ENCODE results near the gene DYNLT3.

The DYNLT3 gene

DNA sequence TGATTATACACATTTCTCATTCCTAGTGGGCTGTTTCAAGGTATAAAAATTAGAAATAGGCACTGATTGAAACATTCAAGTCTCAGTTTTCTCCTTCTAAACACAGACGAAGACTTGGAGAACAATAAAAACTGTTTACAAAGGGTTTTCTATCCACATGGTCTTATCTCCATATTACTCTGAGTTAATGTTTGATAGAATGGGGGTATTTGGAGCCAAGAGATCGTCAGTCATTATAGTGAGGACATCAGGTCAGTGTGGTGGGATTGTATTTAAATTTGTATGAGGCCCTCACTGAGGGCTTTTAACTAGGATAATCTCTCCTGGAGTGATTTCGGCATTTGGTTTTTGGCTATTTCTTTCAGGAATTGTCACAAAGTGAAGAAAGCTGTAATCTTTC, 16.4 kb upstream of the DYNLT3 start:
- Histone ChIP-seq H3K27me3 (ENCODE audit: insufficient read depth, insufficient read length) (no peaks in the 10 kb centered on the region), H3K4me1 (ENCODE audit: insufficient read depth, insufficient read length) (no peaks in the 10 kb centered on the region), H3K36me3 (ENCODE audit: insufficient read depth, insufficient read length, low read length) (no peaks in the 10 kb centered on the region), H3K9me3 (ENCODE audit: insufficient read depth, low read length) (peaks cover 9% of the 10 kb centered on the region; the same call in 1 of the 2 replicates), H3K4me3 (ENCODE audit: insufficient read length, low read depth) (no peak overlapping the region), H3K9ac (ENCODE audit: insufficient read length, low read depth) (no peak overlapping the region)
- no peak for DNase-seq (ENCODE audit: low read depth, low spot score)
- TF ChIP-seq ZNF274 (IDR thresholded peaks at IDR 0.05; ENCODE audit: low read depth, low read length): no peak
- TF ChIP-seq YY1 (IDR thresholded peaks at IDR 0.05; ENCODE audit: insufficient read depth, insufficient read length): no peak
- TF ChIP-seq SUZ12 (IDR thresholded peaks at IDR 0.05; ENCODE audit: extremely low read depth, insufficient read depth, insufficient read length): no peak

DNA sequence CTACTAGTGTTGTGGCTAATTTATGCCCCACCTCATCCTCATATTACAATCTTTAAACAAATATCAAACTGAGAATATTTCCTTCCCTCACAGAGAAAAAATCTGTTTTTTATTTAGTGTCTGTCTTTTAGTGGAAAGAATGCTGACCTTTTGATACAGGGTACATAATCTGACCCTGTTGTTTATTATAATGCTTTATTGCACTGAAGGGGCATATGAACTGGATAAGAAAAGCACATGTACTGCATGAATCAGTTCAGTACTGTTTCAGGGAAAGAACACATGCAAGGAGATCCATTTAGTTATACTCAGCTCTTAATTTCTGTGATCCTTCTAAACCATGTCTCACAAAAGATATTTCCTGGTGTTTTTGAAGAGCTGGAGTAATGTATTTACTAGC, 15.5 kb upstream of the DYNLT3 start:
- no peak for TF ChIP-seq YY1 (IDR thresholded peaks at IDR 0.05; ENCODE audit: insufficient read depth, insufficient read length)
- TF ChIP-seq SUZ12 (IDR thresholded peaks at IDR 0.05; ENCODE audit: extremely low read depth, insufficient read depth, insufficient read length): no peak
- TF ChIP-seq ZNF274 (IDR thresholded peaks at IDR 0.05; ENCODE audit: low read depth, low read length): no peak
- H3K9me3 ChIP-seq (ENCODE audit: insufficient read depth, low read length): peaks cover 9% of the 10 kb centered on the region; the same call in 1 of the 2 replicates
- H3K9ac ChIP-seq (ENCODE audit: insufficient read length, low read depth): no peak overlapping the region
- H3K36me3 ChIP-seq (ENCODE audit: insufficient read depth, insufficient read length, low read length): no peaks in the 10 kb centered on the region
- H3K27me3 ChIP-seq (ENCODE audit: insufficient read depth, insufficient read length): no peaks in the 10 kb centered on the region
- H3K4me1 ChIP-seq (ENCODE audit: insufficient read depth, insufficient read length): no peaks in the 10 kb centered on the region
- no peak for DNase-seq (ENCODE audit: low read depth, low spot score)
- H3K4me3 ChIP-seq (ENCODE audit: insufficient read length, low read depth): no peak overlapping the region

DNA sequence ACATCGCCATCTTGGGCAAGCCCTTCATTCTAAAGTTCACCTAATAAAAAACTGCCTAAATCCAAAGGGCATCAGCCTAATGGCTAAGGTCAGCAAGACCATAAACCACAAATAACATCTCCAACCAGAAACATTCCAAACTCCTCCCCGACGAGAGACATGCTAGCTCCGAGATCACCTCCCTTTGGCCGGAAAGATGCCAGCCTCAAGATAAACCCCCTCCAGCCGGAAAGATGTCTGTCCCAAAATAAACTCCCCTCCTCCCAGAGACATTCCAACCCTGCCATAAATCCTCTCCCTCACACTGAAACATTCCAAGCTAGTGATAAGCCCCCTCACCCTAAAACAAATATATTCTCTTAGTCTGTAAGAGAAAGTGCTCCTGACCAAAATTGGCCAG, 13.3 kb upstream of the DYNLT3 start:
- Histone ChIP-seq H3K9me3 (ENCODE audit: insufficient read depth, low read length) (peaks cover 5% of the 10 kb centered on the region; the same call in 1 of the 2 replicates), H3K4me3 (ENCODE audit: insufficient read length, low read depth) (no peak overlapping the region), H3K36me3 (ENCODE audit: insufficient read depth, insufficient read length, low read length) (no peaks in the 10 kb centered on the region), H3K9ac (ENCODE audit: insufficient read length, low read depth) (no peak overlapping the region), H3K27me3 (ENCODE audit: insufficient read depth, insufficient read length) (no peaks in the 10 kb centered on the region), H3K4me1 (ENCODE audit: insufficient read depth, insufficient read length) (no peaks in the 10 kb centered on the region)
- no peak for DNase-seq (ENCODE audit: low read depth, low spot score)
- TF ChIP-seq YY1 (IDR thresholded peaks at IDR 0.05; ENCODE audit: insufficient read depth, insufficient read length) (no peak), ZNF274 (IDR thresholded peaks at IDR 0.05; ENCODE audit: low read depth, low read length) (no peak), SUZ12 (IDR thresholded peaks at IDR 0.05; ENCODE audit: extremely low read depth, insufficient read depth, insufficient read length) (no peak)

DNA sequence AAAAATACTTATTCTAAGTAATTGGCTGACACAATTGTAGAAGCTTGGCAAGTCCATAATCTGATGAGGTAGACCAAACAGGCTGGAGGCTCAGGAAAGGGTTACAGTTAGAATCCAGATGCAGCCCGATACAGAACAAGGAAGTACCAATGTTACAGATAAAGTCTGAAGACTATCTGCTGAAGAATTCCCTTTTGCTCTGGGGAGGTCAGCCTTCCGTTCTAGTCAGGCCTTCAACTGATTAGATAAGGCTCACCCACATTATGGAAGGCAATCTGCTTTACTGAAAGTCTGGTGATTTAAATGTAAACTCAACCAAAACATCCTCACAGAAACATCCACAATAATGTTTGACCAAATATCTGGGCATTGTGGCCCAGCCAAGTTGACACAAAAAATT, 7.4 kb upstream of the DYNLT3 start:
- Histone ChIP-seq H3K9ac (ENCODE audit: insufficient read length, low read depth) (no peak overlapping the region), H3K9me3 (ENCODE audit: insufficient read depth, low read length) (peaks cover 5% of the 10 kb centered on the region; the same call in 1 of the 2 replicates), H3K27me3 (ENCODE audit: insufficient read depth, insufficient read length) (no peaks in the 10 kb centered on the region), H3K36me3 (ENCODE audit: insufficient read depth, insufficient read length, low read length) (no peaks in the 10 kb centered on the region), H3K4me3 (ENCODE audit: insufficient read length, low read depth) (no peak overlapping the region), H3K4me1 (ENCODE audit: insufficient read depth, insufficient read length) (no peaks in the 10 kb centered on the region)
- DNase-seq (ENCODE audit: low read depth, low spot score): no peak
- TF ChIP-seq YY1 (IDR thresholded peaks at IDR 0.05; ENCODE audit: insufficient read depth, insufficient read length) (no peak), ZNF274 (IDR thresholded peaks at IDR 0.05; ENCODE audit: low read depth, low read length) (no peak), SUZ12 (IDR thresholded peaks at IDR 0.05; ENCODE audit: extremely low read depth, insufficient read depth, insufficient read length) (no peak)

DNA sequence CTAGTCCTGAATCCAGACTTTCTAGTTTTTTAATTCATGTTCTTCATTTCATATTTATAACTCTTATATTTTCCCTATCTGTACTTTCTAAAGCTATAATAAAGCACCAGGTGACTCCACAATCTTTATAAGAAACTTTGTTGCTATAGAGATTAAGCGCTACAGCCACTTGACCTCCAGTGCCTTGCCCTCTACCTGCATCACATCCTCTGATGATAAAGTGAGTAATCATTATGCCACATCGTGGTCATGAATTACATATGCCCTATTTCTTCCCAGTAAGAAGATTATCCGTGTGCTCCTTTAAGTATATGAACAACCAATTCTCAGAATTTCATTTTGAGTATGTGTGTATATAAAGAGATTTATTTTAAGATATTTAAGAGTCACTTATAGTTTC, 6.8 kb upstream of the DYNLT3 start:
- Histone ChIP-seq H3K9ac (ENCODE audit: insufficient read length, low read depth) (no peak overlapping the region), H3K4me1 (ENCODE audit: insufficient read depth, insufficient read length) (no peaks in the 10 kb centered on the region), H3K36me3 (ENCODE audit: insufficient read depth, insufficient read length, low read length) (no peaks in the 10 kb centered on the region), H3K4me3 (ENCODE audit: insufficient read length, low read depth) (no peak overlapping the region), H3K27me3 (ENCODE audit: insufficient read depth, insufficient read length) (no peaks in the 10 kb centered on the region), H3K9me3 (ENCODE audit: insufficient read depth, low read length) (peaks cover 5% of the 10 kb centered on the region; the same call in 1 of the 2 replicates)
- no peak for DNase-seq (ENCODE audit: low read depth, low spot score)
- TF ChIP-seq SUZ12 (IDR thresholded peaks at IDR 0.05; ENCODE audit: extremely low read depth, insufficient read depth, insufficient read length) (no peak), YY1 (IDR thresholded peaks at IDR 0.05; ENCODE audit: insufficient read depth, insufficient read length) (no peak), ZNF274 (IDR thresholded peaks at IDR 0.05; ENCODE audit: low read depth, low read length) (no peak)

DNA sequence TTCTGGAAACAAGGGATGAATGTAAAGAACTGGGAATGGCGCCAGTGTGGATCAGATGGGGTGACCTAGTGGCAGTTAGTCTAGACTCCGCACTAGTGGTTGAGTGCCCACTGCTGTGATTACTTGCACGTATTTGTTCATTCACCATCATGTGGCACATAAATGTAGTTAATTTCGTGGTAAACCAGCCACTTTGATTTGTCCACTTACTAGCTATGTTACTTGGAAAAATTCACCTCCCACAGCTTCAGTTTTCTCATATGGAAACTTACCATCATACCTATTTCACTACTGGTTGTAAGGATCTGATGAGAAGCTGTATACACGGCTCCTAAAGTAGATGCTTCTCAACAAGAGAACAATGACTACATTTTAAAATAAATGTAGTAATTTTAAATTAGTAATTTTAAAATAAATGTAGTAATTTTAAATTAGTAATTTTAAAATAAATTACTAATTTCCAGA, 394 bp upstream of the DYNLT3 start:
- no peaks in the 10 kb centered on the region for H3K4me1 ChIP-seq (ENCODE audit: insufficient read depth, insufficient read length)
- H3K9ac ChIP-seq (ENCODE audit: insufficient read length, low read depth): peak overlapping the region; percentile 74
- no peaks in the 10 kb centered on the region for H3K9me3 ChIP-seq (ENCODE audit: insufficient read depth, low read length)
- peaks cover 9% of the 10 kb centered on the region for H3K36me3 ChIP-seq (ENCODE audit: insufficient read depth, insufficient read length, low read length)
- no peak for DNase-seq (ENCODE audit: low read depth, low spot score)
- TF ChIP-seq ZNF274 (IDR thresholded peaks at IDR 0.05; ENCODE audit: low read depth, low read length): no peak
- TF ChIP-seq YY1 (IDR thresholded peaks at IDR 0.05; ENCODE audit: insufficient read depth, insufficient read length): no peak
- no peak for TF ChIP-seq SUZ12 (IDR thresholded peaks at IDR 0.05; ENCODE audit: extremely low read depth, insufficient read depth, insufficient read length)
- H3K4me3 ChIP-seq (ENCODE audit: insufficient read length, low read depth): peak overlapping the region; percentile 78
- H3K27me3 ChIP-seq (ENCODE audit: insufficient read depth, insufficient read length): no peaks in the 10 kb centered on the region

DNA sequence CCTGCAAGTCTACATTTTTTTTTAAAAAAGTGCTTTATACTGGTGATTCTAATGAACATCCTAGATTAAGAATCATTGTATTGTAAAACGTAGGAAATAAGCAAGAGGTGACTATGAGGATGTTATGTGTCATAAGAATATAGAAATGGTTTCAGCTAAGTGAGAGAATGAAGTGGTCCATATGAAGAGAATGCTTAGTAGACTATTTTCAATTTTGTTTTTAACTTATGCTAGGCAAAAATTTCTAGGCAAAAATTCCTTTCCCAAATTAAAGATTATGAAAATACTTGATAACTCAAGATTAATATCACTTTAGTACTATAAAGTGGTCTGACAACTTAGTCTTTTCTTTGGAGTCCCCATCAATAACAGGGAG, 825 bp downstream of the DYNLT3 start:
- no peaks in the 10 kb centered on the region for H3K4me1 ChIP-seq (ENCODE audit: insufficient read depth, insufficient read length)
- H3K9ac ChIP-seq (ENCODE audit: insufficient read length, low read depth): peak overlapping the region; percentile 80

More for the DNA sequence above, 825 bp downstream of the DYNLT3 start:
- peak overlapping the region; percentile 78 for H3K4me3 ChIP-seq (ENCODE audit: insufficient read length, low read depth)
- no peaks in the 10 kb centered on the region for H3K27me3 ChIP-seq (ENCODE audit: insufficient read depth, insufficient read length)
- no peaks in the 10 kb centered on the region for H3K9me3 ChIP-seq (ENCODE audit: insufficient read depth, low read length)
- TF ChIP-seq YY1 (IDR thresholded peaks at IDR 0.05; ENCODE audit: insufficient read depth, insufficient read length) (no peak), SUZ12 (IDR thresholded peaks at IDR 0.05; ENCODE audit: extremely low read depth, insufficient read depth, insufficient read length) (no peak), ZNF274 (IDR thresholded peaks at IDR 0.05; ENCODE audit: low read depth, low read length) (no peak)
- peaks cover 9% of the 10 kb centered on the region for H3K36me3 ChIP-seq (ENCODE audit: insufficient read depth, insufficient read length, low read length)
- no peak for DNase-seq (ENCODE audit: low read depth, low spot score)
